Activated T-cell treated with anti-CD3 and anti-CD28 coated beads, Interleukin-2, amount 50 U/mL, for 24 hours (primary cell): ENCODE results near the gene RNF111.

Experiments
- DNase-seq: peaks from one replicate; pipeline ENCODE4 v3.0.0-alpha.2; 2020
- H3K27ac Mint-ChIP-seq: 2 replicates; pipeline ENCODE4 v1.8.0; 2020; ENCODE audit warnings: mild to moderate bottlenecking, mixed read lengths
- H3K27me3 Mint-ChIP-seq: 2 replicates; pipeline ENCODE4 v1.8.0; 2020; ENCODE audit warnings: mixed read lengths
- H3K36me3 Mint-ChIP-seq: 2 replicates; pipeline ENCODE4 v1.8.0; 2020; ENCODE audit warnings: low read depth, mixed read lengths
- H3K4me1 Mint-ChIP-seq: 2 replicates; pipeline ENCODE4 v1.8.0; 2020; ENCODE audit warnings: low read depth, mixed read lengths
- H3K4me3 Mint-ChIP-seq: 2 replicates; pipeline ENCODE4 v1.8.0; 2020; ENCODE audit warnings: mild to moderate bottlenecking, moderate library complexity, mixed read lengths
- H3K9me3 Mint-ChIP-seq: 2 replicates; pipeline ENCODE4 v1.8.0; 2020; ENCODE audit warnings: mixed read lengths

Gene RNF111

GRCh38 chr15:59060348-59060747 is 72.9 kb downstream of the RNF111 start:
- no peaks in the 10 kb centered on the region for H3K9me3 Mint-ChIP-seq
- no peak overlapping the region for H3K27ac Mint-ChIP-seq
- DNase-seq, result no peak
- no peaks in the 10 kb centered on the region for H3K27me3 Mint-ChIP-seq
- H3K36me3 Mint-ChIP-seq, result peaks cover 88% of the 10 kb centered on the region
- no peak overlapping the region for H3K4me3 Mint-ChIP-seq
- H3K4me1 Mint-ChIP-seq, result peaks cover 3% of the 10 kb centered on the region

GRCh38 chr15:59063042-59063441 is 75.6 kb downstream of the RNF111 start:
- H3K4me1 Mint-ChIP-seq, result peaks cover 7% of the 10 kb centered on the region
- no peak overlapping the region for H3K4me3 Mint-ChIP-seq
- no peak for DNase-seq
- no peak overlapping the region for H3K27ac Mint-ChIP-seq
- H3K9me3 Mint-ChIP-seq, result no peaks in the 10 kb centered on the region
- no peaks in the 10 kb centered on the region for H3K27me3 Mint-ChIP-seq
- peaks cover 90% of the 10 kb centered on the region for H3K36me3 Mint-ChIP-seq

- peaks cover 91% of the 10 kb centered on the region for H3K36me3 Mint-ChIP-seq
These were observed 82.0 kb downstream of the RNF111 start for GRCh38 chr15:59069430-59069829.

DNA sequence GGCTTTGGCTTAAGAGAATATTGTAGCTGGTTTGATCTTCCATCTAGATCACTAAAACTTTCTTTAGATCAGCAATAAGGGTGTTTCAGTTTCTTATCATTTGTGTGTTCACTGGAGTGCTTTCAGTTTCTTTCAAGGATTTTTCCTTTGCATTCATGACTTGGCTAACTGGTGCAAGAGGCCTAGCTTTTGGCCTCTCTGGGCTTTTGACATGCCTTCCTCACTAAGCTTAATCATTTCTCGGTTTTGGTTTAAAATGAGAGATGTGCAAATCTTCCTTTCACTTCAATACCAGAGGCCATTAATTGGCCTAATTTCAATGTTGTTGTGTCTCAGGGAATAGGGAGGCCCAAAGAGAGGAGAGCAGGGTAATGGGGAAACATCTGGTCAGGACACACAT is 87.1 kb downstream of the RNF111 start:
- DNase-seq, result no peak
- Mint-ChIP-seq H3K9me3 (no peaks in the 10 kb centered on the region), H3K27ac (peak overlapping the region; percentile 86), H3K4me1 (peaks cover 15% of the 10 kb centered on the region), H3K27me3 (no peaks in the 10 kb centered on the region), H3K36me3 (peaks cover 80% of the 10 kb centered on the region), H3K4me3 (no peak overlapping the region)

More at GRCh38 chr15:59069430-59069829, 82.0 kb downstream of the RNF111 start:
- Mint-ChIP-seq H3K4me3 (no peak overlapping the region), H3K4me1 (peaks cover 14% of the 10 kb centered on the region), H3K27ac (no peak overlapping the region), H3K27me3 (no peaks in the 10 kb centered on the region), H3K9me3 (no peaks in the 10 kb centered on the region)
- DNase-seq, result no peak

- H3K4me3 Mint-ChIP-seq, result no peak overlapping the region
- no peaks in the 10 kb centered on the region for H3K4me1 Mint-ChIP-seq
- H3K36me3 Mint-ChIP-seq, result peaks cover 78% of the 10 kb centered on the region
- no peak for DNase-seq
- no peak overlapping the region for H3K27ac Mint-ChIP-seq
- no peaks in the 10 kb centered on the region for H3K9me3 Mint-ChIP-seq
- H3K27me3 Mint-ChIP-seq, result no peaks in the 10 kb centered on the region
These were observed 100.3 kb downstream of the RNF111 start for GRCh38 chr15:59087731-59088130.

DNA sequence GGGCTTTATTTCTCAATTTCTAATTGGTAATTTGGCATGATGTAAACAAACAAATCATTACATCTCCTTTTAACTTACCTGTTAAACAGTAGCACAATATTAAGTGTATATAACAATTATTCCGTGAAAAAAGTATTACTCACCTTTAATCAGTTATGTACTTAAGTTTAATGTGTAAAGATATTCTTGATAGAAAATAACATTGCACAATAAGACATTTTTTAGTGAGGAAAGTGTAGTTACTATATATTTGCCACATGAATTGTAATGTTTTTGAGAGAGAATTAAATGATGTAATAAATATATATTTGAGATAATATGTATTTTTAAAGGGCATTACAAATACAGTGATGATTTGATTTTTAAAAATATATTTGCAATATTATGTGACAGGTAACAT is 106.6 kb downstream of the RNF111 start:
- H3K27ac Mint-ChIP-seq, result no peak overlapping the region
- no peak overlapping the region for H3K4me3 Mint-ChIP-seq
- no peaks in the 10 kb centered on the region for H3K9me3 Mint-ChIP-seq
- no peak for DNase-seq
- H3K4me1 Mint-ChIP-seq, result peaks cover 7% of the 10 kb centered on the region
- H3K27me3 Mint-ChIP-seq, result no peaks in the 10 kb centered on the region
- H3K36me3 Mint-ChIP-seq, result peaks cover 71% of the 10 kb centered on the region

DNA sequence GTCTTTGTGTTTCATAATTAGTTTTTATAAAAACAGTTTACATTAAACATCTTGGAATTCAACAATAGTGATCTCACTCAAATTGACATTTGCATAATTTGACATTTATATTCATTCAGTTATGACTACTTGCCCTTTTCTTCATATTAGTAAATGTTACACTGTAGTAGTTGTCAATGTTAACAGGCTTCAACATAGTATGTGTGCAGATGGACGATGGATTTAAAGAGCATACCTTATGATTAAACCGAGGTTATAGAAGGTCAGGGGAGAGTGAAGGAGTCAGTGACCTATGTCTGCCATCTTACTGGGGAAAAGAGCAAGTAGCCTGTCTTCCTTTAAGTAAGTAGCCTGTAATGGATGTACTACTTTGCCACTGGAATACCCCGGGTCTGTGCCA is 109.0 kb downstream of the RNF111 start:
- no peak overlapping the region for H3K27ac Mint-ChIP-seq

GRCh38 chr15:59099162-59099685 is 111.8 kb downstream of the RNF111 start:
- H3K27me3 Mint-ChIP-seq, result no peaks in the 10 kb centered on the region
- H3K36me3 Mint-ChIP-seq, result peaks cover 37% of the 10 kb centered on the region
- no peaks in the 10 kb centered on the region for H3K9me3 Mint-ChIP-seq
- H3K4me1 Mint-ChIP-seq, result peaks cover 15% of the 10 kb centered on the region
- no peak for DNase-seq
- no peak overlapping the region for H3K4me3 Mint-ChIP-seq
- H3K27ac Mint-ChIP-seq, result no peak overlapping the region

More for the DNA sequence above, 109.0 kb downstream of the RNF111 start:
- no peak for DNase-seq
- Mint-ChIP-seq H3K27me3 (no peaks in the 10 kb centered on the region), H3K4me1 (peaks cover 12% of the 10 kb centered on the region), H3K36me3 (peaks cover 61% of the 10 kb centered on the region), H3K4me3 (no peak overlapping the region), H3K9me3 (no peaks in the 10 kb centered on the region)

DNA sequence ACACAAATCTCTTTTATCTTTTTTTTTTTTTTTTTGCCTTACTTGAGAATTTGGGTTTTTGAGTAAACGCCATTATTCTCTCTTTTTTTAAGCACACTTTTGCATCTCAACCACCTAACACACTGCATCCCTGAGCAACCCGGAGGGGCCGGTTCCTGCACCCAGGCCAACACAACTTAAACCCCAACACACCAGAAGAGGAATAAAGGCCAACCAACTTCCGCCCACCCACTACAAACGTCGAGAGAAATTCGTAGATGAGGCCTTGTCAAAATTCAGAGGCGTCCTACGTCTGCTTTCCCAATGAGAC is 117.1 kb downstream of the RNF111 start:
- Mint-ChIP-seq H3K27ac (peak overlapping the region; percentile 88), H3K4me1 (peaks cover 18% of the 10 kb centered on the region), H3K9me3 (no peaks in the 10 kb centered on the region), H3K36me3 (peaks cover 36% of the 10 kb centered on the region), H3K27me3 (no peaks in the 10 kb centered on the region), H3K4me3 (peak overlapping the region; percentile 87)
- DNase-seq, result no peak

- Mint-ChIP-seq H3K4me3 (peak within 1 kb of the TSS; percentile 87), H3K27me3 (no peaks in the 10 kb centered on the region), H3K27ac (peak within 1 kb of the TSS; percentile 88), H3K4me1 (peaks cover 18% of the 10 kb centered on the region), H3K9me3 (no peaks in the 10 kb centered on the region), H3K36me3 (peaks cover 32% of the 10 kb centered on the region)
- peak; percentile 83 for DNase-seq
These were observed 117.7 kb downstream of the RNF111 start, which contains the start of gene CCNB2 for GRCh38 chr15:59104912-59105732. TSS of gene CCNB2 (plus strand) at chr15:59105146. CDS start at chr15:59105269, 123 bp downstream.

DNA sequence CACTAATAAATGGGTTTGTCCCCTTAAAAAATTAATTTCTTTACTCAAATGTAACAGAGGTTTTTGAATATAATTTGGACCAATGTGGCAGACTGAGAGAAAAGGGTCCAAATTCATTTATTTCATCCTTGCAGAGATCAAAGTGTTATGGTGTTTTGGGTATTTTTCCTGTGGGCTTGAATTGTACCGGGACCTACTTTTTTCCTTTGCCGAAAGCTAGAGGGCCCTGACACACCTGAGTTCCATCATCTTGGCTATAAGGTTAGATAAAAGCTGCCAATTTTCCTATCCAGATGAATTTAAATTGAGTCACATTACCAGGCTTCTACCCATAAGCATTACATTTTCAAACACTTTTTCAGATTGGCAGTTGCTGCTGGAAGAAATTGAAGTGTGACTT is 118.4 kb downstream of the RNF111 start:
- peak overlapping the region; percentile 88 for H3K27ac Mint-ChIP-seq
- no peaks in the 10 kb centered on the region for H3K27me3 Mint-ChIP-seq
- peaks cover 31% of the 10 kb centered on the region for H3K36me3 Mint-ChIP-seq
- no peaks in the 10 kb centered on the region for H3K9me3 Mint-ChIP-seq
- H3K4me3 Mint-ChIP-seq, result peak overlapping the region; percentile 87
- no peak for DNase-seq
- H3K4me1 Mint-ChIP-seq, result peaks cover 17% of the 10 kb centered on the region

DNA sequence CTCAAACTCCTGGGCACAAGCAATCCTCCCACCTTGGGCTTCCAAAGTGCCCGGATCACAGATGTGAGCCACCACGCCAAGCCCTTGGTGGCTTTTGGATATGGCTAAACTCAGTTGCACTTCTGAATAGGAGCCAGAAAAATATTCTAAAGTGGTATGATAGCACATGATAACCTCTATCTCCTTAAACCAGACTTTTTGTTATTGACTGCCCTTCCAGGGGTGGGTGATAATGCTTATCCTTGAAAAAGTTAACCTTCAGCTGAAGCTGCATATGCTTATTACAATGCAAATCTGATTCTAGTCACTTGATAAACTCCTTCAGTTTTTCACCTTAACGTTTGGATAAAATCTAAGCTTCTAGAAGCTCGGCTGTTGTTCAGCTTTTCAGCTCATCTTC is 123.8 kb downstream of the RNF111 start:
- H3K36me3 Mint-ChIP-seq, result peaks cover 45% of the 10 kb centered on the region
- no peak overlapping the region for H3K4me3 Mint-ChIP-seq
- no peaks in the 10 kb centered on the region for H3K9me3 Mint-ChIP-seq
- DNase-seq, result no peak
- no peak overlapping the region for H3K27ac Mint-ChIP-seq
- no peaks in the 10 kb centered on the region for H3K4me1 Mint-ChIP-seq
- H3K27me3 Mint-ChIP-seq, result no peaks in the 10 kb centered on the region

DNA sequence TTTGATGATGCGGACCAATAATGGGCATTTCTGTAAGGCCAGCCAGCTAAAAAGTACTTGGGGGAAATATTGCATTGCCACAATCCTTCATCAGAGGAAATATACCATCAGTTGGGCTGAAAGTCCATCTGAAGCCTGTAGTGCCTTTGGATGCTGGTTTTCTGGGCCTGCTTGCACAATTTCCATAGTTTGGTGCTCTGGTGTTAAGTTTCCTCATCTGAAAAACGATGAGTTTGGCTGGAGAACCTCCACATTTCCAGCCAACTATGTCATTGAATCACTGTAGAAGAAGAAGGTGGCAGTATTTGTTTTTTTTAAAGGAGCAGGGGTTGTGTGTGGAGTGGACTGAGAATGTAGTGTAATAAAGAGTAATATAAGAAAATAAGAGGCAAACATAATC is 127.6 kb downstream of the RNF111 start:
- Mint-ChIP-seq H3K4me3 (no peak overlapping the region), H3K27ac (no peak overlapping the region), H3K27me3 (no peaks in the 10 kb centered on the region), H3K4me1 (no peaks in the 10 kb centered on the region), H3K36me3 (peaks cover 56% of the 10 kb centered on the region), H3K9me3 (no peaks in the 10 kb centered on the region)
- DNase-seq, result no peak

DNA sequence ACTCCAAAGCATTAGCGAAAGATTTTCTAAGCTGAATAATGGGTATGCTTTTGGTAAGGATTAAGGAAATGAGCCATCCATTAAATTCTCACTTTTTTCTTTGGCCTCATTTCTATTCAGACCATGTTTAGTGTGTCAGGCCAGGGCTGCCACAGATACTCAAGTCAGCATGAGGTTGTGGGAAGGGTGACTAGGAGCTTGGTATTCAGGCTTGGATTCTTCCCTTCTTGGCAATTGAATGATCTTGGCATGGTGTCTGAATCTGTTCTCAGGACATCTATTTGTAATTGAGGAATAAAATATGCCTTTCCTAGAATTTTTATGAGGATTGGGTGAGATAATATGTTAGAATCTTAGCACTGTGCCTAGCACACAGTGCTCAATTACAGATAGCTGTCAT is 128.7 kb downstream of the RNF111 start:
- H3K36me3 Mint-ChIP-seq, result peaks cover 54% of the 10 kb centered on the region
- H3K4me1 Mint-ChIP-seq, result no peaks in the 10 kb centered on the region
- DNase-seq, result no peak
- H3K9me3 Mint-ChIP-seq, result no peaks in the 10 kb centered on the region
- H3K4me3 Mint-ChIP-seq, result no peak overlapping the region
- no peak overlapping the region for H3K27ac Mint-ChIP-seq
- no peaks in the 10 kb centered on the region for H3K27me3 Mint-ChIP-seq

GRCh38 chr15:59116771-59117170 is 129.3 kb downstream of the RNF111 start:
- no peaks in the 10 kb centered on the region for H3K4me1 Mint-ChIP-seq
- H3K4me3 Mint-ChIP-seq, result no peak overlapping the region
- H3K27ac Mint-ChIP-seq, result no peak overlapping the region
- DNase-seq, result no peak
- no peaks in the 10 kb centered on the region for H3K27me3 Mint-ChIP-seq
- no peaks in the 10 kb centered on the region for H3K9me3 Mint-ChIP-seq
- peaks cover 54% of the 10 kb centered on the region for H3K36me3 Mint-ChIP-seq
